WTC11 (cell line): ENCODE data around the gene SERPING1. TPM values are rescaled to one million over a fixed set of nuclear protein-coding genes. Genes with fewer than 3 reads are reported as not detected.
A peak's percentile ranks its signal among the peaks of the same experiment; 100 is the strongest.

Experiments used
- ATAC-seq: fragments of 200-7000 bp; cut with Tn5 transposase; 2 replicates; pipeline ENCODE4 v1.10.0; 2021; ENCODE audit warnings: mild to moderate bottlenecking, moderate library complexity
- CTCF ChIA-PET: fragments of 300-600 bp; sonication (Branson Sonifier 250); formaldehyde crosslinking; loops from one replicate; lab custom pipeline; 2021; ENCODE audit warnings: antibody characterized with exemption; lab: Charles Lee
- POLR2A ChIA-PET: fragments of 350-600 bp; sonication (Branson Sonifier 250); formaldehyde crosslinking; loops from one replicate; lab custom pipeline; 2021; ENCODE audit warnings: antibody characterized with exemption; lab: Charles Lee
- DNase-seq: peaks from one replicate; pipeline ENCODE4 v3.0.0; 2021; ENCODE audit warnings: low spot score
- H3K27ac Mint-ChIP-seq: 2 replicates; pipeline ENCODE4 v1.8.0; 2021; ENCODE audit warnings: mixed read lengths
- H3K27me3 Mint-ChIP-seq: 2 replicates; pipeline ENCODE4 v1.8.0; 2021; ENCODE audit warnings: low read depth, mild to moderate bottlenecking, moderate library complexity, mixed read lengths
- H3K36me3 Mint-ChIP-seq: 2 replicates; pipeline ENCODE4 v1.8.0; 2021; ENCODE audit warnings: mixed read lengths
- H3K4me1 Mint-ChIP-seq: 2 replicates; pipeline ENCODE4 v1.8.0; 2022; ENCODE audit warnings: mixed read lengths
- H3K4me3 Mint-ChIP-seq: 2 replicates; pipeline ENCODE4 v1.8.0; 2021; ENCODE audit warnings: mild to moderate bottlenecking, moderate library complexity, mixed read lengths
- H3K9me3 Mint-ChIP-seq: 2 replicates; pipeline ENCODE4 v1.8.0; 2021; ENCODE audit warnings: mixed read lengths
- ARID4B ChIP-seq: sonication (generic); formaldehyde crosslinking; IDR thresholded peaks from 2 replicates; pipeline ENCODE4 v1.8.0; 2023; ENCODE audit warnings: missing genetic modification reagents, mild to moderate bottlenecking, borderline replicate concordance
- CBFB ChIP-seq: sonication (generic); formaldehyde crosslinking; IDR thresholded peaks from 2 replicates; pipeline ENCODE4 v1.8.1; 2022; ENCODE audit warnings: mild to moderate bottlenecking, low read depth, missing genetic modification reagents
- E2F4 ChIP-seq: sonication (generic); formaldehyde crosslinking; IDR thresholded peaks from 2 replicates; pipeline ENCODE4 v1.8.1; 2022; ENCODE audit warnings: low read depth, mild to moderate bottlenecking, moderate library complexity, missing genetic modification reagents, borderline replicate concordance
- ETV6 ChIP-seq: sonication (generic); formaldehyde crosslinking; IDR thresholded peaks from 2 replicates; pipeline ENCODE4 v1.8.1; 2022; ENCODE audit warnings: mild to moderate bottlenecking, missing genetic modification reagents
- FOXK1 ChIP-seq: sonication (generic); formaldehyde crosslinking; IDR thresholded peaks from 2 replicates; pipeline ENCODE4 v1.8.0; 2022; ENCODE audit warnings: mild to moderate bottlenecking, moderate library complexity, missing genetic modification reagents
- FOXP1 ChIP-seq: sonication (generic); formaldehyde crosslinking; IDR thresholded peaks from 2 replicates; pipeline ENCODE4 v1.8.0; 2022; ENCODE audit warnings: missing genetic modification reagents, mild to moderate bottlenecking, moderate library complexity, borderline replicate concordance
- IRF1 ChIP-seq: sonication (generic); formaldehyde crosslinking; IDR thresholded peaks from 2 replicates; pipeline ENCODE4 v1.8.0; 2023; ENCODE audit warnings: missing genetic modification reagents
- IRF2 ChIP-seq: sonication (generic); formaldehyde crosslinking; IDR thresholded peaks from 2 replicates; pipeline ENCODE4 v1.8.0; 2022; ENCODE audit warnings: low read depth, missing genetic modification reagents, borderline replicate concordance
- JUN ChIP-seq: sonication (generic); formaldehyde crosslinking; IDR thresholded peaks from 2 replicates; pipeline ENCODE4 v1.8.0; 2023; ENCODE audit warnings: mild to moderate bottlenecking, missing genetic modification reagents
- MYBL2 ChIP-seq: sonication (generic); formaldehyde crosslinking; IDR thresholded peaks from 2 replicates; pipeline ENCODE4 v1.8.1; 2023; ENCODE audit warnings: mild to moderate bottlenecking, moderate library complexity, missing genetic modification reagents
- NFYB ChIP-seq: sonication (generic); formaldehyde crosslinking; conservative IDR thresholded peaks from 2 replicates; pipeline ENCODE4 v1.8.0; 2022; ENCODE audit warnings: low read depth, missing genetic modification reagents
- NR3C1 ChIP-seq: sonication (generic); formaldehyde crosslinking; conservative IDR thresholded peaks from 2 replicates; pipeline ENCODE4 v1.8.1; 2023; ENCODE audit warnings: low read depth, mild to moderate bottlenecking, missing genetic modification reagents
- TEAD1 ChIP-seq: sonication (generic); formaldehyde crosslinking; IDR thresholded peaks from 2 replicates; pipeline ENCODE4 v1.8.0; 2022; ENCODE audit warnings: mild to moderate bottlenecking, missing genetic modification reagents
- ZNF219 ChIP-seq: sonication (generic); formaldehyde crosslinking; IDR thresholded peaks from 2 replicates; pipeline ENCODE4 v1.8.0; 2023; ENCODE audit warnings: missing genetic modification reagents, mild to moderate bottlenecking, borderline replicate concordance
- ZNF532 ChIP-seq: fragments of 250-450 bp; sonication (Bioruptor Pico); IDR thresholded peaks from 2 replicates; pipeline ENCODE4 v1.9.0; 2021; ENCODE audit warnings: mild to moderate bottlenecking, borderline replicate concordance
- ZNF671 ChIP-seq: fragments of 250-450 bp; sonication (Bioruptor Pico); IDR thresholded peaks from 2 replicates; pipeline ENCODE4 v1.8.0; 2021; ENCODE audit warnings: mild to moderate bottlenecking
- total RNA-seq: library from RNA; stranded (reverse); gene quantifications from 3 replicates; pipeline ENCODE4 v1.2.3, GENCODE V29; 2021
- TF ChIP-seq, protein P1 (sequence below): fragments of 250-450 bp; sonication (Bioruptor Pico); IDR thresholded peaks from 2 replicates; pipeline ENCODE4 v1.8.0; 2021; ENCODE audit warnings: mild to moderate bottlenecking
- TF ChIP-seq, protein P2 (sequence below): sonication (generic); formaldehyde crosslinking; IDR thresholded peaks from 2 replicates; pipeline ENCODE4 v1.8.1; 2023; ENCODE audit warnings: mild to moderate bottlenecking, missing genetic modification reagents

The SERPING1 gene
- total RNA-seq, 1 experiment from 2014 or later: 49.1 TPM

DNA sequence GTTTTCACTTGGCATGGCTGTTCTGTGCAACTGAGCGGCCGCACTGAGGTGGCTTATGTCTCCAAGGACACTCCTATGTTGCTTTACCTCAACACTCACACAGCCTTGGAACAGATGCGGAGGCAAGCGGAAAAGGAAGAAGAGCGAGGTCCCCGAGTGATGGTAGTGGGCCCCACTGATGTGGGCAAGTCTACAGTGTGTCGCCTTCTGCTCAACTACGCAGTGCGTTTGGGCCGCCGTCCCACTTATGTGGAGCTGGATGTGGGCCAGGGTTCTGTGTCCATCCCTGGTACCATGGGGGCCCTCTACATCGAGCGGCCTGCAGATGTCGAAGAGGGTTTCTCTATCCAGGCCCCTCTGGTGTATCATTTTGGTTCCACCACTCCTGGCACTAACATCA is 62.2 kb downstream of the SERPING1 start (continued):
- no peak for TF ChIP-seq ZNF532 (CRISPR knock-in tag)
- no peak for TF ChIP-seq ETV6 (CRISPR knock-in tag)
- TF ChIP-seq, protein P1, sequence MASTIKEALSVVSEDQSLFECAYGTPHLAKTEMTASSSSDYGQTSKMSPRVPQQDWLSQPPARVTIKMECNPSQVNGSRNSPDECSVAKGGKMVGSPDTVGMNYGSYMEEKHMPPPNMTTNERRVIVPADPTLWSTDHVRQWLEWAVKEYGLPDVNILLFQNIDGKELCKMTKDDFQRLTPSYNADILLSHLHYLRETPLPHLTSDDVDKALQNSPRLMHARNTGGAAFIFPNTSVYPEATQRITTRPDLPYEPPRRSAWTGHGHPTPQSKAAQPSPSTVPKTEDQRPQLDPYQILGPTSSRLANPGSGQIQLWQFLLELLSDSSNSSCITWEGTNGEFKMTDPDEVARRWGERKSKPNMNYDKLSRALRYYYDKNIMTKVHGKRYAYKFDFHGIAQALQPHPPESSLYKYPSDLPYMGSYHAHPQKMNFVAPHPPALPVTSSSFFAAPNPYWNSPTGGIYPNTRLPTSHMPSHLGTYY (CRISPR knock-in tag): no peak
- TF ChIP-seq CBFB (CRISPR knock-in tag): no peak
- TF ChIP-seq ZNF219: no peak
- TF ChIP-seq FOXP1: no peak
- TF ChIP-seq FOXK1 (CRISPR knock-in tag): no peak
- no peak for TF ChIP-seq JUN (CRISPR knock-in tag)
- no peak for TF ChIP-seq E2F4 (CRISPR knock-in tag)
- TF ChIP-seq TEAD1: no peak

DNA sequence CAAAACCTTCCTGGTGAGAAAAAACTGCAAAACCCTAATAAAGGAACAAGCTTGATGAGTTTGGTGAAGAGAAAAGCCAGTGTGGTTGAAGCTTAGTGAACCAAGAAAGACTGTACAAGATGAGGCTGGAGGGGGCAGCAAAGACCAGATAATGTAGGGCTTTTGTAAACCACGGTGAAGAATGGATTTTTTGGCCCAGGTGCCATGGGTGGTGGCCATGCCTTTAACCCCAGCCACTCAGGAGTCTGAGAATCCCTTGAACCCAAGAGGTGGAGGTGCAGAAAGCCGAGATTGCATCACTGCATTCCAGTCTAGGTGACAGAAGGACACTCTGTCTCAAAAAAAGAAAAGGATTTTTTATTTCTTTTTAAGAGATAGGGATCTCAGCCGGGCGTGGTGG is 65.4 kb downstream of the SERPING1 start:
- CTCF ChIA-PET: interaction anchor here (0.8 to 1.4 kb wide), 7 partner anchors 11 to 138 kb away, joined by 3 to 6 read pairs (median 4); no protein-coding TSS in a partner anchor
- H3K9me3 Mint-ChIP-seq: no peaks in the 10 kb centered on the region

More for the DNA sequence above, 65.4 kb downstream of the SERPING1 start:
- 0 out of 2 replicates have a peak overlapping the region, but pooled peaks have one; percentile 19 for H3K27ac Mint-ChIP-seq
- peaks cover 8% of the 10 kb centered on the region for H3K4me1 Mint-ChIP-seq
- peaks cover 28% of the 10 kb centered on the region for H3K36me3 Mint-ChIP-seq
- no peaks in the 10 kb centered on the region for H3K27me3 Mint-ChIP-seq
- DNase-seq (no peak), ATAC-seq (no peak)
- TF ChIP-seq NFYB (CRISPR knock-in tag) (no peak), IRF1 (CRISPR knock-in tag) (no peak), ARID4B (no peak), ZNF219 (no peak), MYBL2 (CRISPR knock-in tag) (no peak), ZNF671 (CRISPR knock-in tag) (no peak), NR3C1 (no peak), IRF2 (CRISPR knock-in tag) (no peak)
- TF ChIP-seq, protein P2, sequence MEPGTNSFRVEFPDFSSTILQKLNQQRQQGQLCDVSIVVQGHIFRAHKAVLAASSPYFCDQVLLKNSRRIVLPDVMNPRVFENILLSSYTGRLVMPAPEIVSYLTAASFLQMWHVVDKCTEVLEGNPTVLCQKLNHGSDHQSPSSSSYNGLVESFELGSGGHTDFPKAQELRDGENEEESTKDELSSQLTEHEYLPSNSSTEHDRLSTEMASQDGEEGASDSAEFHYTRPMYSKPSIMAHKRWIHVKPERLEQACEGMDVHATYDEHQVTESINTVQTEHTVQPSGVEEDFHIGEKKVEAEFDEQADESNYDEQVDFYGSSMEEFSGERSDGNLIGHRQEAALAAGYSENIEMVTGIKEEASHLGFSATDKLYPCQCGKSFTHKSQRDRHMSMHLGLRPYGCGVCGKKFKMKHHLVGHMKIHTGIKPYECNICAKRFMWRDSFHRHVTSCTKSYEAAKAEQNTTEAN: no peak
- H3K4me3 Mint-ChIP-seq: no peak overlapping the region
- POLR2A ChIA-PET: interaction anchor here (0.6 kb wide), 1 partner anchor 135 kb away, joined by 5 read pairs; no protein-coding TSS in a partner anchor
